ENCODE data around the gene HHATL. TPM values are rescaled to one million over a fixed set of nuclear protein-coding genes. Genes with fewer than 3 reads are reported as not detected.

HHATL gene
- total and polyA plus RNA-seq, 2 donors (not counting 1 experiment from before 2014, with no cell fraction given): not detected

GRCh38 chr3:42700366-42701288, 2.0 kb downstream of the HHATL start:
- H4K20me1 ChIP-seq (ENCODE audit: control insufficient read depth, extremely low read depth, insufficient read depth, low read length): no peaks in the 10 kb centered on the region
- H3K4me3 ChIP-seq (replicated peaks in 1 of 4; ENCODE audit: control extremely low read depth in 1 of 4, insufficient read depth in 1 of 4, low read depth in 3 of 4, low read length in 4 of 4): no peak overlapping the region
- no peaks in the 10 kb centered on the region for H3K36me3 ChIP-seq (ENCODE audit: control insufficient read depth, insufficient read depth, low read length)
- no peak overlapping the region for H3K27ac ChIP-seq (ENCODE audit: insufficient read depth, low read length)
- no peak overlapping the region for H3K4me2 ChIP-seq (ENCODE audit: extremely low read depth, insufficient read depth, low read length)
- no peak for DNase-seq (ENCODE audit: low read depth in 2 of 2)
- no peak overlapping the region for H2AFZ ChIP-seq (ENCODE audit: low read length)
- TF ChIP-seq EZH2 (IDR thresholded peaks at IDR 0.05; ENCODE audit: low read length, missing control alignments) (no peak), CTCF (conservative IDR thresholded peaks at IDR 0.05 in 1 of 2, IDR thresholded peaks at IDR 0.05 in 1 of 2; ENCODE audit: low read depth in 1 of 2, low read length in 2 of 2) (no peak)
- H3K4me1 ChIP-seq (ENCODE audit: control insufficient read depth, extremely low read depth, insufficient read depth, low read length): no peaks in the 10 kb centered on the region
- no peaks in the 10 kb centered on the region for H3K9me3 ChIP-seq (ENCODE audit: control insufficient read depth, insufficient read depth, low read depth, low read length)
- no peaks in the 10 kb centered on the region for H3K79me2 ChIP-seq (ENCODE audit: control insufficient read depth, insufficient read depth, low read length)
- H3K27me3 ChIP-seq (ENCODE audit: control insufficient read depth, insufficient read depth, low read length): peaks cover 7% of the 10 kb centered on the region
- no peak overlapping the region for H3K9ac ChIP-seq (ENCODE audit: insufficient read depth, low read length)

- H2AFZ ChIP-seq (ENCODE audit: low read length): no peak overlapping the region
- no peaks in the 10 kb centered on the region for H3K4me1 ChIP-seq (ENCODE audit: control insufficient read depth, extremely low read depth, insufficient read depth, low read length)
- no peaks in the 10 kb centered on the region for H3K36me3 ChIP-seq (ENCODE audit: control insufficient read depth, insufficient read depth, low read length)
- H3K9ac ChIP-seq (ENCODE audit: insufficient read depth, low read length): no peak overlapping the region
- H3K79me2 ChIP-seq (ENCODE audit: control insufficient read depth, insufficient read depth, low read length): no peaks in the 10 kb centered on the region
- H3K27me3 ChIP-seq (ENCODE audit: control insufficient read depth, insufficient read depth, low read length): peaks cover 11% of the 10 kb centered on the region
- H3K4me3 ChIP-seq (replicated peaks in 1 of 4; ENCODE audit: control extremely low read depth in 1 of 4, insufficient read depth in 1 of 4, low read depth in 3 of 4, low read length in 4 of 4): no peak overlapping the region
- no peak overlapping the region for H3K27ac ChIP-seq (ENCODE audit: insufficient read depth, low read length)
- TF ChIP-seq CTCF (conservative IDR thresholded peaks at IDR 0.05 in 1 of 2, IDR thresholded peaks at IDR 0.05 in 1 of 2; ENCODE audit: low read depth in 1 of 2, low read length in 2 of 2): no peak
- TF ChIP-seq EZH2 (IDR thresholded peaks at IDR 0.05; ENCODE audit: low read length, missing control alignments): no peak
- no peak overlapping the region for H3K4me2 ChIP-seq (ENCODE audit: extremely low read depth, insufficient read depth, low read length)
- H4K20me1 ChIP-seq (ENCODE audit: control insufficient read depth, extremely low read depth, insufficient read depth, low read length): no peaks in the 10 kb centered on the region
- no peaks in the 10 kb centered on the region for H3K9me3 ChIP-seq (ENCODE audit: control insufficient read depth, insufficient read depth, low read depth, low read length)
- DNase-seq (ENCODE audit: low read depth in 2 of 2): no peak
These were observed 3.1 kb downstream of the HHATL start for GRCh38 chr3:42699511-42699971.

- no peaks in the 10 kb centered on the region for H3K4me1 ChIP-seq (ENCODE audit: control insufficient read depth, extremely low read depth, insufficient read depth, low read length)
- no peak overlapping the region for H3K9ac ChIP-seq (ENCODE audit: insufficient read depth, low read length)
- H3K27ac ChIP-seq (ENCODE audit: insufficient read depth, low read length): no peak overlapping the region
- no peaks in the 10 kb centered on the region for H3K79me2 ChIP-seq (ENCODE audit: control insufficient read depth, insufficient read depth, low read length)
- no peak for DNase-seq (ENCODE audit: low read depth in 2 of 2)
- H3K27me3 ChIP-seq (ENCODE audit: control insufficient read depth, insufficient read depth, low read length): peaks cover 12% of the 10 kb centered on the region
- TF ChIP-seq EZH2 (IDR thresholded peaks at IDR 0.05; ENCODE audit: low read length, missing control alignments) (no peak), CTCF (conservative IDR thresholded peaks at IDR 0.05 in 1 of 2, IDR thresholded peaks at IDR 0.05 in 1 of 2; ENCODE audit: low read depth in 1 of 2, low read length in 2 of 2) (no peak)
- no peaks in the 10 kb centered on the region for H4K20me1 ChIP-seq (ENCODE audit: control insufficient read depth, extremely low read depth, insufficient read depth, low read length)
- H3K9me3 ChIP-seq (ENCODE audit: control insufficient read depth, insufficient read depth, low read depth, low read length): no peaks in the 10 kb centered on the region
- no peak overlapping the region for H2AFZ ChIP-seq (ENCODE audit: low read length)
- no peak overlapping the region for H3K4me3 ChIP-seq (replicated peaks in 1 of 4; ENCODE audit: control extremely low read depth in 1 of 4, insufficient read depth in 1 of 4, low read depth in 3 of 4, low read length in 4 of 4)
- no peaks in the 10 kb centered on the region for H3K36me3 ChIP-seq (ENCODE audit: control insufficient read depth, insufficient read depth, low read length)
- no peak overlapping the region for H3K4me2 ChIP-seq (ENCODE audit: extremely low read depth, insufficient read depth, low read length)
These were observed 3.7 kb downstream of the HHATL start for GRCh38 chr3:42698911-42699230.

All from fibroblast of lung (primary cell).